Measurements from ENCODE around the gene SDK1. TPM values are rescaled to one million over a fixed set of nuclear protein-coding genes. Genes with fewer than 3 reads are reported as not detected.

SDK1 gene
- total and polyA plus RNA-seq, 2 experiments from 2014 or later = 2.1 to 10.0 TPM

DNA sequence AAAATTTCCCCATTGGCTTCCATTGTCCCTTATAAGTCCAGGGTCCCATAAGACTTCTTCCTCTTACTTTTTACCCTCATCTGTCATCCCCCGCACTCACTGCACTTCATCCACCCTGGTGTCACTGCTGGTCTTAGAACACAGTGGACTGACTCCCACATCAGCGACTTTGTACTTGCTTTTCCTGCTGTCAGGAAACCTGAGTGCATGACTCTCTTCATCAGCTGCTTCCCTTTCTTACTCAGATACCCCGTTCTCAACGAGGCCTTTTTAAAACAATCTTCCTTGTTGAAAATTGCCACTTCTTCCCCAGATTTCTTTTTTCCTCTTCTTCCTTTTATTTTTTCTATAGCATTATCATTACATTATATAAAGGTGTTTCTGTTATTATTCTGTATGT is 305.4 kb downstream of the SDK1 start:
- H3K4me1 Mint-ChIP-seq = no peaks in the 10 kb centered on the region; the same call in 2 of the 3 replicates
- TF ChIP-seq ZNF114 (CRISPR knock-in tag; IDR thresholded peaks at IDR 0.05) = no peak
- TF ChIP-seq, protein P1, sequence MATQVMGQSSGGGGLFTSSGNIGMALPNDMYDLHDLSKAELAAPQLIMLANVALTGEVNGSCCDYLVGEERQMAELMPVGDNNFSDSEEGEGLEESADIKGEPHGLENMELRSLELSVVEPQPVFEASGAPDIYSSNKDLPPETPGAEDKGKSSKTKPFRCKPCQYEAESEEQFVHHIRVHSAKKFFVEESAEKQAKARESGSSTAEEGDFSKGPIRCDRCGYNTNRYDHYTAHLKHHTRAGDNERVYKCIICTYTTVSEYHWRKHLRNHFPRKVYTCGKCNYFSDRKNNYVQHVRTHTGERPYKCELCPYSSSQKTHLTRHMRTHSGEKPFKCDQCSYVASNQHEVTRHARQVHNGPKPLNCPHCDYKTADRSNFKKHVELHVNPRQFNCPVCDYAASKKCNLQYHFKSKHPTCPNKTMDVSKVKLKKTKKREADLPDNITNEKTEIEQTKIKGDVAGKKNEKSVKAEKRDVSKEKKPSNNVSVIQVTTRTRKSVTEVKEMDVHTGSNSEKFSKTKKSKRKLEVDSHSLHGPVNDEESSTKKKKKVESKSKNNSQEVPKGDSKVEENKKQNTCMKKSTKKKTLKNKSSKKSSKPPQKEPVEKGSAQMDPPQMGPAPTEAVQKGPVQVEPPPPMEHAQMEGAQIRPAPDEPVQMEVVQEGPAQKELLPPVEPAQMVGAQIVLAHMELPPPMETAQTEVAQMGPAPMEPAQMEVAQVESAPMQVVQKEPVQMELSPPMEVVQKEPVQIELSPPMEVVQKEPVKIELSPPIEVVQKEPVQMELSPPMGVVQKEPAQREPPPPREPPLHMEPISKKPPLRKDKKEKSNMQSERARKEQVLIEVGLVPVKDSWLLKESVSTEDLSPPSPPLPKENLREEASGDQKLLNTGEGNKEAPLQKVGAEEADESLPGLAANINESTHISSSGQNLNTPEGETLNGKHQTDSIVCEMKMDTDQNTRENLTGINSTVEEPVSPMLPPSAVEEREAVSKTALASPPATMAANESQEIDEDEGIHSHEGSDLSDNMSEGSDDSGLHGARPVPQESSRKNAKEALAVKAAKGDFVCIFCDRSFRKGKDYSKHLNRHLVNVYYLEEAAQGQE (IDR thresholded peaks at IDR 0.05; ENCODE audit: unreplicated experiment) = no peak
- TF ChIP-seq, protein P2, sequence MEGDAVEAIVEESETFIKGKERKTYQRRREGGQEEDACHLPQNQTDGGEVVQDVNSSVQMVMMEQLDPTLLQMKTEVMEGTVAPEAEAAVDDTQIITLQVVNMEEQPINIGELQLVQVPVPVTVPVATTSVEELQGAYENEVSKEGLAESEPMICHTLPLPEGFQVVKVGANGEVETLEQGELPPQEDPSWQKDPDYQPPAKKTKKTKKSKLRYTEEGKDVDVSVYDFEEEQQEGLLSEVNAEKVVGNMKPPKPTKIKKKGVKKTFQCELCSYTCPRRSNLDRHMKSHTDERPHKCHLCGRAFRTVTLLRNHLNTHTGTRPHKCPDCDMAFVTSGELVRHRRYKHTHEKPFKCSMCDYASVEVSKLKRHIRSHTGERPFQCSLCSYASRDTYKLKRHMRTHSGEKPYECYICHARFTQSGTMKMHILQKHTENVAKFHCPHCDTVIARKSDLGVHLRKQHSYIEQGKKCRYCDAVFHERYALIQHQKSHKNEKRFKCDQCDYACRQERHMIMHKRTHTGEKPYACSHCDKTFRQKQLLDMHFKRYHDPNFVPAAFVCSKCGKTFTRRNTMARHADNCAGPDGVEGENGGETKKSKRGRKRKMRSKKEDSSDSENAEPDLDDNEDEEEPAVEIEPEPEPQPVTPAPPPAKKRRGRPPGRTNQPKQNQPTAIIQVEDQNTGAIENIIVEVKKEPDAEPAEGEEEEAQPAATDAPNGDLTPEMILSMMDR (conservative IDR thresholded peaks at IDR 0.05; ENCODE audit: low read depth in 2 of 2) = no peak
- TF ChIP-seq JUNB (IDR thresholded peaks at IDR 0.05; ENCODE audit: unreplicated experiment) = no peak
- no peak overlapping the region for H2AFZ ChIP-seq
- ATAC-seq = no peak
- H4K20me1 ChIP-seq (replicated peaks; ENCODE audit: insufficient read depth) = no peaks in the 10 kb centered on the region
- no peaks in the 10 kb centered on the region for H3K27me3 ChIP-seq (ENCODE audit: insufficient read depth)
- H3K9me2 ChIP-seq (ENCODE audit: insufficient read depth) = no peaks in the 10 kb centered on the region
- no peak overlapping the region for H3K27ac Mint-ChIP-seq
- H3K27me3 Mint-ChIP-seq (ENCODE audit: insufficient read depth, low read depth, poor library complexity) = no peaks in the 10 kb centered on the region
- no peaks in the 10 kb centered on the region for H3K36me3 ChIP-seq (ENCODE audit: insufficient read depth)
- no peaks in the 10 kb centered on the region for H3K79me2 ChIP-seq (replicated peaks; ENCODE audit: insufficient read depth)
- H3K4me3 Mint-ChIP-seq = no peak overlapping the region
- no peaks in the 10 kb centered on the region for H3K4me1 ChIP-seq (ENCODE audit: insufficient read depth)
- no peak overlapping the region for H3K27ac ChIP-seq (ENCODE audit: low read depth)
- H3K36me3 Mint-ChIP-seq (ENCODE audit: low read depth) = no peaks in the 10 kb centered on the region
- H3K9me3 Mint-ChIP-seq = peaks cover 17% of the 10 kb centered on the region
- H3K4me3 ChIP-seq = no peak overlapping the region
- DNase-seq (ENCODE audit: low spot score) = no peak
- H3F3A ChIP-seq (replicated peaks; ENCODE audit: low read depth) = no peaks in the 10 kb centered on the region
- no peak overlapping the region for H3K4me2 ChIP-seq

DNA sequence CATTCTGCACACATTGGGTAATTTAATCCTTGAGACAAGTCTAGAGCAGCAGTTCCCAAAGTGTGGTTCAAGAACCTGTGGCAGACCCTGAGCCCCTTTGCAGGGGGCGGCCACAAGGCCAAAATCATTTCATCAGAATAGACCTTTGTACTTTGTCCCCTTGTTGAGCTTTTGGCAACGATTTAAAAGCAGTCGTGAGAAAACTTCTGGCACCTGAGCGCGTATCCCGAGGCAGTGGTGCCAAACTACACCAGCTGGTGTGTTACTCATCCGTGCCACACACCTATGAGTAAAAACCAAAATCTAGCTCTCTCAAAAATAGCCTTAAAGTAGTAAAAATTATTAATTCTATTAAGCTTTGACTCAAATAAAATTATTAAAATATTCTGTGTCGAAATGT is 306.8 kb downstream of the SDK1 start:
- Histone ChIP-seq H3K27me3 (ENCODE audit: insufficient read depth) (no peaks in the 10 kb centered on the region), H3K27ac (ENCODE audit: low read depth) (no peak overlapping the region), H3K4me2 (no peak overlapping the region), H3F3A (replicated peaks; ENCODE audit: low read depth) (no peaks in the 10 kb centered on the region), H3K36me3 (ENCODE audit: insufficient read depth) (no peaks in the 10 kb centered on the region), H3K79me2 (replicated peaks; ENCODE audit: insufficient read depth) (no peaks in the 10 kb centered on the region), H3K9me2 (ENCODE audit: insufficient read depth) (no peaks in the 10 kb centered on the region), H3K4me1 (ENCODE audit: insufficient read depth) (no peaks in the 10 kb centered on the region), H4K20me1 (replicated peaks; ENCODE audit: insufficient read depth) (no peaks in the 10 kb centered on the region), H2AFZ (no peak overlapping the region), H3K4me3 (no peak overlapping the region)
- H3K27me3 Mint-ChIP-seq (ENCODE audit: insufficient read depth, low read depth, poor library complexity) = no peaks in the 10 kb centered on the region
- no peaks in the 10 kb centered on the region; the same call in 2 of the 3 replicates for H3K4me1 Mint-ChIP-seq
- peaks cover 8% of the 10 kb centered on the region for H3K9me3 Mint-ChIP-seq
- ATAC-seq (no peak), DNase-seq (ENCODE audit: low spot score) (no peak)
- H3K27ac Mint-ChIP-seq = no peak overlapping the region
- no peaks in the 10 kb centered on the region for H3K36me3 Mint-ChIP-seq (ENCODE audit: low read depth)
- H3K4me3 Mint-ChIP-seq = no peak overlapping the region
- TF ChIP-seq, protein P1 (IDR thresholded peaks at IDR 0.05; ENCODE audit: unreplicated experiment) = no peak
- TF ChIP-seq STAT1 (IDR thresholded peaks at IDR 0.05; ENCODE audit: unreplicated experiment) (no peak), ZNF114 (CRISPR knock-in tag; IDR thresholded peaks at IDR 0.05) (no peak), JUNB (IDR thresholded peaks at IDR 0.05; ENCODE audit: unreplicated experiment) (no peak), EZH2 (IDR thresholded peaks at IDR 0.05; ENCODE audit: low read depth, unreplicated experiment) (no peak), ZNF331 (CRISPR knock-in tag; IDR thresholded peaks at IDR 0.05; ENCODE audit: low read depth) (no peak)
- TF ChIP-seq, protein P3, sequence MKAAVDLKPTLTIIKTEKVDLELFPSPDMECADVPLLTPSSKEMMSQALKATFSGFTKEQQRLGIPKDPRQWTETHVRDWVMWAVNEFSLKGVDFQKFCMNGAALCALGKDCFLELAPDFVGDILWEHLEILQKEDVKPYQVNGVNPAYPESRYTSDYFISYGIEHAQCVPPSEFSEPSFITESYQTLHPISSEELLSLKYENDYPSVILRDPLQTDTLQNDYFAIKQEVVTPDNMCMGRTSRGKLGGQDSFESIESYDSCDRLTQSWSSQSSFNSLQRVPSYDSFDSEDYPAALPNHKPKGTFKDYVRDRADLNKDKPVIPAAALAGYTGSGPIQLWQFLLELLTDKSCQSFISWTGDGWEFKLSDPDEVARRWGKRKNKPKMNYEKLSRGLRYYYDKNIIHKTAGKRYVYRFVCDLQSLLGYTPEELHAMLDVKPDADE (IDR thresholded peaks at IDR 0.05) = no peak

Measured in GM23338 (cell line).